ENCODE measurements around the gene VAV3. TPM values are rescaled to one million over a fixed set of nuclear protein-coding genes. Genes with fewer than 3 reads are reported as not detected.

The VAV3 gene
- total and polyA plus RNA-seq, 2 of the 8 experiments (the other 6 are each of a cell fraction or from before 2014, with no cell fraction given), result 2.9 to 7.9 TPM

DNA sequence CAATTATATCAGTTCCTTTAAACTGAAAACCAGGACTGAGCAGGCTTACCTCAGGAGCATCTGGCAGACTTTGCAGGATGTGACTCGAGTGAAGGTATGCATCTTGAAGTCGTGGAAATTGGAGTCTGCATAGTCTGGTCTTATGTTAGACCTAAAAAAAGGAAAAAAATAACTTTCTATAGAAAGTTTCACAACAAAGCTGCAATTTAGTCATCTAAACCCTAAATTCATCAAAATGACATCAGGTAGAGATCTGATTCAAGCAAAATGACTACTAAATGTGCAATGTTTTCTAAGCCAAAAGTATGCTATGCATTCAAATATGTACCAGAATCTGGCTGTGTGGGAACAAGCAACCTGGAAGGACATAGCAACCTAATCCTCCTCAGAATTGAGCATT, 260.1 kb downstream of the VAV3 start (continued):
- TF ChIP-seq, protein P1, sequence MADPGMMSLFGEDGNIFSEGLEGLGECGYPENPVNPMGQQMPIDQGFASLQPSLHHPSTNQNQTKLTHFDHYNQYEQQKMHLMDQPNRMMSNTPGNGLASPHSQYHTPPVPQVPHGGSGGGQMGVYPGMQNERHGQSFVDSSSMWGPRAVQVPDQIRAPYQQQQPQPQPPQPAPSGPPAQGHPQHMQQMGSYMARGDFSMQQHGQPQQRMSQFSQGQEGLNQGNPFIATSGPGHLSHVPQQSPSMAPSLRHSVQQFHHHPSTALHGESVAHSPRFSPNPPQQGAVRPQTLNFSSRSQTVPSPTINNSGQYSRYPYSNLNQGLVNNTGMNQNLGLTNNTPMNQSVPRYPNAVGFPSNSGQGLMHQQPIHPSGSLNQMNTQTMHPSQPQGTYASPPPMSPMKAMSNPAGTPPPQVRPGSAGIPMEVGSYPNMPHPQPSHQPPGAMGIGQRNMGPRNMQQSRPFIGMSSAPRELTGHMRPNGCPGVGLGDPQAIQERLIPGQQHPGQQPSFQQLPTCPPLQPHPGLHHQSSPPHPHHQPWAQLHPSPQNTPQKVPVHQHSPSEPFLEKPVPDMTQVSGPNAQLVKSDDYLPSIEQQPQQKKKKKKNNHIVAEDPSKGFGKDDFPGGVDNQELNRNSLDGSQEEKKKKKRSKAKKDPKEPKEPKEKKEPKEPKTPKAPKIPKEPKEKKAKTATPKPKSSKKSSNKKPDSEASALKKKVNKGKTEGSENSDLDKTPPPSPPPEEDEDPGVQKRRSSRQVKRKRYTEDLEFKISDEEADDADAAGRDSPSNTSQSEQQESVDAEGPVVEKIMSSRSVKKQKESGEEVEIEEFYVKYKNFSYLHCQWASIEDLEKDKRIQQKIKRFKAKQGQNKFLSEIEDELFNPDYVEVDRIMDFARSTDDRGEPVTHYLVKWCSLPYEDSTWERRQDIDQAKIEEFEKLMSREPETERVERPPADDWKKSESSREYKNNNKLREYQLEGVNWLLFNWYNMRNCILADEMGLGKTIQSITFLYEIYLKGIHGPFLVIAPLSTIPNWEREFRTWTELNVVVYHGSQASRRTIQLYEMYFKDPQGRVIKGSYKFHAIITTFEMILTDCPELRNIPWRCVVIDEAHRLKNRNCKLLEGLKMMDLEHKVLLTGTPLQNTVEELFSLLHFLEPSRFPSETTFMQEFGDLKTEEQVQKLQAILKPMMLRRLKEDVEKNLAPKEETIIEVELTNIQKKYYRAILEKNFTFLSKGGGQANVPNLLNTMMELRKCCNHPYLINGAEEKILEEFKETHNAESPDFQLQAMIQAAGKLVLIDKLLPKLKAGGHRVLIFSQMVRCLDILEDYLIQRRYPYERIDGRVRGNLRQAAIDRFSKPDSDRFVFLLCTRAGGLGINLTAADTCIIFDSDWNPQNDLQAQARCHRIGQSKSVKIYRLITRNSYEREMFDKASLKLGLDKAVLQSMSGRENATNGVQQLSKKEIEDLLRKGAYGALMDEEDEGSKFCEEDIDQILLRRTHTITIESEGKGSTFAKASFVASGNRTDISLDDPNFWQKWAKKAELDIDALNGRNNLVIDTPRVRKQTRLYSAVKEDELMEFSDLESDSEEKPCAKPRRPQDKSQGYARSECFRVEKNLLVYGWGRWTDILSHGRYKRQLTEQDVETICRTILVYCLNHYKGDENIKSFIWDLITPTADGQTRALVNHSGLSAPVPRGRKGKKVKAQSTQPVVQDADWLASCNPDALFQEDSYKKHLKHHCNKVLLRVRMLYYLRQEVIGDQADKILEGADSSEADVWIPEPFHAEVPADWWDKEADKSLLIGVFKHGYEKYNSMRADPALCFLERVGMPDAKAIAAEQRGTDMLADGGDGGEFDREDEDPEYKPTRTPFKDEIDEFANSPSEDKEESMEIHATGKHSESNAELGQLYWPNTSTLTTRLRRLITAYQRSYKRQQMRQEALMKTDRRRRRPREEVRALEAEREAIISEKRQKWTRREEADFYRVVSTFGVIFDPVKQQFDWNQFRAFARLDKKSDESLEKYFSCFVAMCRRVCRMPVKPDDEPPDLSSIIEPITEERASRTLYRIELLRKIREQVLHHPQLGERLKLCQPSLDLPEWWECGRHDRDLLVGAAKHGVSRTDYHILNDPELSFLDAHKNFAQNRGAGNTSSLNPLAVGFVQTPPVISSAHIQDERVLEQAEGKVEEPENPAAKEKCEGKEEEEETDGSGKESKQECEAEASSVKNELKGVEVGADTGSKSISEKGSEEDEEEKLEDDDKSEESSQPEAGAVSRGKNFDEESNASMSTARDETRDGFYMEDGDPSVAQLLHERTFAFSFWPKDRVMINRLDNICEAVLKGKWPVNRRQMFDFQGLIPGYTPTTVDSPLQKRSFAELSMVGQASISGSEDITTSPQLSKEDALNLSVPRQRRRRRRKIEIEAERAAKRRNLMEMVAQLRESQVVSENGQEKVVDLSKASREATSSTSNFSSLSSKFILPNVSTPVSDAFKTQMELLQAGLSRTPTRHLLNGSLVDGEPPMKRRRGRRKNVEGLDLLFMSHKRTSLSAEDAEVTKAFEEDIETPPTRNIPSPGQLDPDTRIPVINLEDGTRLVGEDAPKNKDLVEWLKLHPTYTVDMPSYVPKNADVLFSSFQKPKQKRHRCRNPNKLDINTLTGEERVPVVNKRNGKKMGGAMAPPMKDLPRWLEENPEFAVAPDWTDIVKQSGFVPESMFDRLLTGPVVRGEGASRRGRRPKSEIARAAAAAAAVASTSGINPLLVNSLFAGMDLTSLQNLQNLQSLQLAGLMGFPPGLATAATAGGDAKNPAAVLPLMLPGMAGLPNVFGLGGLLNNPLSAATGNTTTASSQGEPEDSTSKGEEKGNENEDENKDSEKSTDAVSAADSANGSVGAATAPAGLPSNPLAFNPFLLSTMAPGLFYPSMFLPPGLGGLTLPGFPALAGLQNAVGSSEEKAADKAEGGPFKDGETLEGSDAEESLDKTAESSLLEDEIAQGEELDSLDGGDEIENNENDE (IDR thresholded peaks at IDR 0.05; ENCODE audit: insufficient replicate concordance, low read length), result no peak
- TF ChIP-seq TAF1 (IDR thresholded peaks at IDR 0.05; ENCODE audit: low read depth, low read length), result no peak
- no peak for TF ChIP-seq POU5F1 (IDR thresholded peaks at IDR 0.05; ENCODE audit: low read depth, low read length)
- TF ChIP-seq ASH2L (IDR thresholded peaks at IDR 0.05; ENCODE audit: low read length), result no peak
- no peak for TF ChIP-seq SP2 (IDR thresholded peaks at IDR 0.05; ENCODE audit: low read length)
- TF ChIP-seq SIRT6 (IDR thresholded peaks at IDR 0.05; ENCODE audit: low read length), result no peak
- no peak for TF ChIP-seq BRCA1 (IDR thresholded peaks at IDR 0.05; ENCODE audit: low read depth, low read length)
- no peak for TF ChIP-seq HDAC2 (IDR thresholded peaks at IDR 0.05; ENCODE audit: borderline replicate concordance in 1 of 2, low read depth in 2 of 2, low read length in 2 of 2)
- no peak for TF ChIP-seq KDM5A (IDR thresholded peaks at IDR 0.05; ENCODE audit: low read length)
- no peak for TF ChIP-seq CREB1 (IDR thresholded peaks at IDR 0.05)
- no peak for TF ChIP-seq ZNF274 (IDR thresholded peaks at IDR 0.05; ENCODE audit: borderline replicate concordance, extremely low read depth, low read length)
- no peak for TF ChIP-seq CEBPB (IDR thresholded peaks at IDR 0.05; ENCODE audit: low read depth, low read length)
- no peak for TF ChIP-seq GTF2F1 (IDR thresholded peaks at IDR 0.05; ENCODE audit: borderline replicate concordance, low read depth, low read length)
